Brain microvascular endothelial cell (primary cell): ENCODE measurements around the gene KRTAP10-12.

Experiments
- DNase-seq: peaks from one replicate; pipeline ENCODE4 v3.0.0-alpha.2; 2020
- H3K27ac ChIP-seq: fragments of 250-450 bp; sonication (Bioruptor Pico); 2 replicates; pipeline ENCODE4 v1.5.1; 2020; ENCODE audit warnings: mild to moderate bottlenecking, moderate library complexity
- H3K27me3 ChIP-seq: fragments of 250-450 bp; sonication (Bioruptor Pico); replicated peaks from 2 replicates; pipeline ENCODE4 v1.5.1; 2020; ENCODE audit warnings: mild to moderate bottlenecking
- H3K36me3 ChIP-seq: fragments of 250-450 bp; sonication (Bioruptor Pico); replicated peaks from 2 replicates; pipeline ENCODE4 v1.5.1; 2020; ENCODE audit warnings: mild to moderate bottlenecking
- H3K4me3 ChIP-seq: 2 replicates; pipeline ENCODE4 v1.5.1; 2011; ENCODE audit warnings: low read depth, mild to moderate bottlenecking, control low read depth, low read length, moderate library complexity
- CTCF ChIP-seq: IDR thresholded peaks from 2 replicates; pipeline ENCODE4 v1.5.1; 2011; ENCODE audit warnings: low read depth, mild to moderate bottlenecking, moderate library complexity, low read length, control low read depth, inconsistent platforms; ENCODE audit errors: missing control alignments
- in situ Hi-C: cut with HindIII; loops from 2 replicates; pipeline ENCODE4 v1.10.0; 2017; ENCODE audit warnings: low sequenced_read_pairs, low pct_ligation_motif_present

The KRTAP10-12 gene

DNA sequence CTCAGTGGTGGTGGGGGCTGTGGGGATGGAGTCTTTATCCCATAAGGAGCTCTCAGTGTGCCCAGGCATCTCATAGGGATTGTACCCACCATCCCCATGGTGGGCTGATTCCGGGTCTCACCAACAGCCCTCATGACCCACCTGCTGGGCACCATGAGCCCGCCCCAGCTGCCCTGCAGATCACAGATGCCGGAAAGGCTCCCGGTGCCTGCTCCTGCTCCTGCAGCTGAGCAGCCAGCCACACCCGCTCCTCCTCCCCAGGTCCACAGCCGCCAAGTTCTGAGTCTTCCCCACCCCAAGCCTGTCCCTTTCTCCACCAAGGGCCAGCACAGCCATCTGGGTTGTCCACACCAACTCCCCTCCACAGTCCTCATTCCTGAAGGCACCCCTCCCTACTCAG lies 29.9 kb downstream of the KRTAP10-12 start:
- in situ Hi-C loops: no loop called here

DNA sequence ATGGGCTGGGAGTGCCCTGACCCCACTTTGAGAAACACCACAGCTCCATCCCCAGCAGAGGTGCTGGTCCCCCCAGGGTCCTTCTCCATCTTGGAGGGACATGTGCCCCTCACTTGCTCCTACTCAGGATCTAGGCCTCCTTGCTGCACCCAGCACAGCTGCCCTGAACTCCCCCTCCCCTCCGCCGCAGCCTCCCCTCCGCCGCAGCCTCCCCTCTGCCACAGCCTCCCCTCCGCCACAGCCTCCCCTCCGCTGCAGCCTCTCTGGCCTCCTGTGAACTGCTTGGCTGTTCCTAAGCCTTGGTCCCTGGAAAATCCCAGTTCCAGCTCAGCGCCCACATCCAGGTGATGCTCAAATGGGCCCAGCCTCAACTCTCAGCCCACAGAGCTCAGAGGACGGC lies 30.3 kb downstream of the KRTAP10-12 start:
- Histone ChIP-seq H3K36me3 (no peaks in the 10 kb centered on the region), H3K27ac (no peak overlapping the region), H3K27me3 (peaks cover 33% of the 10 kb centered on the region), H3K4me3 (no peak overlapping the region)
- no peak for DNase-seq
- no peak for TF ChIP-seq CTCF
- in situ Hi-C loops: no loop called here

More for the DNA sequence above, 29.9 kb downstream of the KRTAP10-12 start:
- H3K27ac ChIP-seq: no peak overlapping the region
- H3K4me3 ChIP-seq: no peak overlapping the region
- DNase-seq: no peak
- H3K27me3 ChIP-seq: peaks cover 33% of the 10 kb centered on the region
- no peaks in the 10 kb centered on the region for H3K36me3 ChIP-seq
- no peak for TF ChIP-seq CTCF

- peaks cover 30% of the 10 kb centered on the region for H3K27me3 ChIP-seq
- no peak for TF ChIP-seq CTCF
- no peaks in the 10 kb centered on the region for H3K36me3 ChIP-seq
- H3K27ac ChIP-seq: no peak overlapping the region
- DNase-seq: no peak
- no peak overlapping the region for H3K4me3 ChIP-seq
- in situ Hi-C loops: no loop called here
Measured at GRCh38 chr21:44727757-44728156, 30.8 kb downstream of the KRTAP10-12 start.

GRCh38 chr21:44728716-44729115 lies 31.7 kb downstream of the KRTAP10-12 start:
- no peak overlapping the region for H3K27ac ChIP-seq
- in situ Hi-C loops: no loop called here
- no peak for DNase-seq
- H3K27me3 ChIP-seq: peaks cover 21% of the 10 kb centered on the region
- H3K36me3 ChIP-seq: no peaks in the 10 kb centered on the region
- H3K4me3 ChIP-seq: no peak overlapping the region
- no peak for TF ChIP-seq CTCF

DNA sequence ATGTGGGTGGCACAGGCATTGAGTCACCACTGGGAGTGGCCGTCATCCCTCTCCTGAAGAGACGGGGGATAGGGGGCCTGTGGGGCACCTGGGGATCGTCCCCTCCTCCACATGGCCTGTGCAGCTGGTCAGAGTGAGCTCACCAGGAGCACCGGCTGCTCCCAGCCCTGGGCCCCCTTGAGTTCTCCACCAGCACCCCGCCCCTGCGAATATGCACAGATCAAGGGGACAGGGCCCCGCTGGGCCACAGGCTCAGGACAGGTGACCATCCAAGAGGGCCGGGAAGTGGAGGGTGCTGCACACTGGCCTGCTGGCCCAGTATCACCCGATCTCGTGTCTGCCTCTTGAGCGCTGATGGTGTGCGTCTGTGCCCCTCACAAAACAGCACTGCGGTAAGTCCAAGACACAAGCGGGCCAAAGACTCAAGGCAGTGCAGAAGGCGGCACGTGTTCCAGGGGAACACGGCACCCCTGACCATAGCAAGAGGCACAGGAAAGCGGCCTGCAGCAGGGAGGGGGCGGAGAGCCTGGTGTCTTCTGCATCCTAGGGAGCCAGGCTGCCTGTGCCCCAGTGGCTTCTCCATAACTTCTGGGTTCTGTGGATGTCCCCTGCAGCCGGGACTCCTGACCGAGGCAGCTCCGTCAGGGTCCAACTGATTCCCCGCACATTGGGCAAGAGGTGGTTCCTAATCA lies 32.5 kb downstream of the KRTAP10-12 start:
- peaks cover 13% of the 10 kb centered on the region for H3K27me3 ChIP-seq
- DNase-seq: no peak
- no peaks in the 10 kb centered on the region for H3K36me3 ChIP-seq
- H3K4me3 ChIP-seq: no peak overlapping the region
- in situ Hi-C loops: no loop called here
- no peak for TF ChIP-seq CTCF
- no peak overlapping the region for H3K27ac ChIP-seq

GRCh38 chr21:44730028-44730395 lies 33.0 kb downstream of the KRTAP10-12 start:
- H3K4me3 ChIP-seq: no peak overlapping the region
- H3K36me3 ChIP-seq: no peaks in the 10 kb centered on the region
- no peak for TF ChIP-seq CTCF
- peaks cover 8% of the 10 kb centered on the region for H3K27me3 ChIP-seq
- in situ Hi-C loops: no loop called here
- DNase-seq: no peak
- no peak overlapping the region for H3K27ac ChIP-seq
